AG04449 (cell line): Measurements from ENCODE around the gene KRT2.

Experiments used
- CTCF ChIA-PET: fragments of 350-600 bp; formaldehyde crosslinking; extraction: SDS; loops from one replicate; lab custom pipeline; 2021; ENCODE audit warnings: antibody characterized with exemption; lab: Yijun Ruan, JAX
- POLR2A ChIA-PET: fragments of 400-600, 350-600 bp; formaldehyde crosslinking; extraction: SDS; loops from one replicate; lab custom pipeline; 2020; ENCODE audit warnings: antibody characterized with exemption, inconsistent platforms; lab: Yijun Ruan, JAX
- DNase-seq: peaks from one replicate; pipeline ENCODE4 v3.0.0-alpha.2; 2010; ENCODE audit warnings: low read depth, low spot score
- H3K4me3 ChIP-seq: 2 replicates; pipeline ENCODE4 v1.5.1; 2011; ENCODE audit warnings: low read depth, mild to moderate bottlenecking, control low read depth, low read length
- TF ChIP-seq, protein P1 (sequence below): IDR thresholded peaks from one replicate; pipeline ENCODE4 v1.5.1; 2011; ENCODE audit warnings: mild to moderate bottlenecking, moderate library complexity, low read length, control low read depth, inconsistent platforms; ENCODE audit not compliant: insufficient read depth; ENCODE audit errors: missing control alignments

Gene KRT2

DNA sequence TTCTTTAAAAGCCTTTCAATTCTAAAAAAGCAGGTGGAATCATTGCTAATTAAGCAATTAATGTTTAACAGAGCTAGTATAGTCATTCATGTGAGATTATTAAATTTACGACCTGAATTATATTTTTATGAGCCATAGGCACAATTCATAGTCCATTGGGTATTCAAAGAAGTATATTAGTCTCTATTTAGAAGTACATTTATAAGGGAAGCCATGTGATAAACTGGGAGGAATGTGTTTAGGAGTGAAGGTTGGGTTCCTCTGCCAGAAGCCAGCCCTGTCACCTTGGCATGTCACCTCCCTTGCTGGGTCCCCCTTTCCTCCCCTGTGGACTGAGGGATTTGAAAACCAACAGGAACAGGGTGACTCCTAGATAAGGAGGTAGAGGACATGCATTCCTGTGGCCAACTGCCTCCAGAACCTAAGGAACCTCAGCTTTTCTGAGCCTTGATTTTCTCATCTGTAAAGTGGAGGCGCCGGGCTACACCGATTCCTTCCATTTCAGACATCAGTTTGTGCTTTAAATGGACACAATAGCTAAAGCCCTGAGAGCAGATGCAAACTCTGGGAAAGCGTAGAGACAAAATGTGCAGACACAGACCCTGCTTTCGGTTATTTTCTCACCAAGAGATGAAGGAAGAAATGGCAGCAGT is 5.4 kb upstream of the KRT2 start:
- POLR2A ChIA-PET, result no interaction called here
- TF ChIP-seq, protein P1, sequence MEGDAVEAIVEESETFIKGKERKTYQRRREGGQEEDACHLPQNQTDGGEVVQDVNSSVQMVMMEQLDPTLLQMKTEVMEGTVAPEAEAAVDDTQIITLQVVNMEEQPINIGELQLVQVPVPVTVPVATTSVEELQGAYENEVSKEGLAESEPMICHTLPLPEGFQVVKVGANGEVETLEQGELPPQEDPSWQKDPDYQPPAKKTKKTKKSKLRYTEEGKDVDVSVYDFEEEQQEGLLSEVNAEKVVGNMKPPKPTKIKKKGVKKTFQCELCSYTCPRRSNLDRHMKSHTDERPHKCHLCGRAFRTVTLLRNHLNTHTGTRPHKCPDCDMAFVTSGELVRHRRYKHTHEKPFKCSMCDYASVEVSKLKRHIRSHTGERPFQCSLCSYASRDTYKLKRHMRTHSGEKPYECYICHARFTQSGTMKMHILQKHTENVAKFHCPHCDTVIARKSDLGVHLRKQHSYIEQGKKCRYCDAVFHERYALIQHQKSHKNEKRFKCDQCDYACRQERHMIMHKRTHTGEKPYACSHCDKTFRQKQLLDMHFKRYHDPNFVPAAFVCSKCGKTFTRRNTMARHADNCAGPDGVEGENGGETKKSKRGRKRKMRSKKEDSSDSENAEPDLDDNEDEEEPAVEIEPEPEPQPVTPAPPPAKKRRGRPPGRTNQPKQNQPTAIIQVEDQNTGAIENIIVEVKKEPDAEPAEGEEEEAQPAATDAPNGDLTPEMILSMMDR, result no peak
- no peak overlapping the region for H3K4me3 ChIP-seq
- CTCF ChIA-PET, result no interaction called here
- no peak for DNase-seq

DNA sequence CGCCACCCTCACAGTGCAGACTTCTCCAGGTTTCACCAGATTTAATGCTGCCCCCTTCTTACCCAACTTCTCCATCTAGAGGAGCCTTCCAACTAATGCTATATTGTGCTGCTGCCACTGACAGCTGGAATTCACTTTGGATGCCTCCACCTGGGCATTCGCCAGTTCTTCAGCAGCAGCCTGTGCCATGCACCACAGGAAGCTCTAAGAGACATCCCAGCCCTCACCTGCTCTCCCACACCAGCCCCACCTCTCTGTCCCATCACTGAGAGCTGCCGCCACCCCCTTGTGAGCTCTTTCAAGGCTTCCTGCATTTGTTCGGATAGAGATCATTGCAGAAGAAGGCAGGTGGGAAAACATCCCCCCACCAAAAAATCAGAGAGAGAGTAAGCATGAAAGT is 4.6 kb upstream of the KRT2 start:
- CTCF ChIA-PET, result interaction anchor here (1.3 kb wide), 1 partner anchor 223 kb away, joined by 5 read pairs; no protein-coding TSS in a partner anchor
- no peak for DNase-seq
- H3K4me3 ChIP-seq, result no peak overlapping the region
- TF ChIP-seq, protein P1, result no peak
- POLR2A ChIA-PET, result no interaction called here

DNA sequence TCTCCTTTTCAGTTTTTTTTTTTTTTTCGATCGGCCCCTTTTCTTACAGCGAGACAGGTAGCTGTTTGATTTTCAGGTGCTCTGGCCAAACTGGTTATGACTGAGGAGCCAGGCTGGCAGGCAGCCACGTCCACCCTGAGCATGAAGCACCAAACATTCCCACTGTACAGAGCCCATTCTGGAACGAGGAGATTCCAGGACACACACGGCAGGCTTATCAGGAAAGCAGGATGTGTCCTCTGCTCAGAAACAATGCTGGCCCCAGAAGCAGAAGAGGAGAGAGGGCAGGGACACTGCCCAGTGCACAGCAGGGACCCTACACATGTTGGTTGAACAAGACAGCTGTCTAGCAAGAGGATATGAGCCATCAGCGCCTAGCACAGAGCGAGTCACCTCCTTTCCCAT is 3.7 kb upstream of the KRT2 start:
- ChIA-PET POLR2A (no interaction called here), CTCF (interaction anchor here (1.3 kb wide), 1 partner anchor 224 kb away, joined by 5 read pairs; no protein-coding TSS in a partner anchor)
- no peak for DNase-seq
- TF ChIP-seq, protein P1, result no peak
- no peak overlapping the region for H3K4me3 ChIP-seq

DNA sequence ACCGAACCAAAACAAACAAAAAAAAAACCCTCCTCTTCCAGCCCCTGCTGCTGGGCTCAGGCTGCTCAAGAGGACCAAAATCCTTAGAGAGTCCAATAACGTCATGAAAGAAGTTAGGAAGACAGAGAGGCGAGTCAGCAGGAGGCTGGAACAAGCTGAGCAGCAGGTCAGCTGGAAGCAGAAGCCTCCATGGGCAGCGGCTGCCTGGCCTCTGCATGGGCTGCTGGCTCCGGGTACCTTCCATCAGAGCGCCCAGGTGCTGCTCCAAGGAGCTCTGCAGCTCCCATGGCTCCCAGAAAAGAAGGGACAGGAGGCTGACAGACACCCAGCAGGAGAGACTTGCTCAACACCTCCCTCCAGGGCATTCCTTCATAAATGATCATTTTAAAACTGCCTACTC is 3.2 kb upstream of the KRT2 start:
- ChIA-PET POLR2A (no interaction called here), CTCF (interaction anchor here (1.3 kb wide), 1 partner anchor 225 kb away, joined by 5 read pairs; no protein-coding TSS in a partner anchor)
- no peak overlapping the region for H3K4me3 ChIP-seq
- DNase-seq, result no peak
- TF ChIP-seq, protein P1, result no peak

DNA sequence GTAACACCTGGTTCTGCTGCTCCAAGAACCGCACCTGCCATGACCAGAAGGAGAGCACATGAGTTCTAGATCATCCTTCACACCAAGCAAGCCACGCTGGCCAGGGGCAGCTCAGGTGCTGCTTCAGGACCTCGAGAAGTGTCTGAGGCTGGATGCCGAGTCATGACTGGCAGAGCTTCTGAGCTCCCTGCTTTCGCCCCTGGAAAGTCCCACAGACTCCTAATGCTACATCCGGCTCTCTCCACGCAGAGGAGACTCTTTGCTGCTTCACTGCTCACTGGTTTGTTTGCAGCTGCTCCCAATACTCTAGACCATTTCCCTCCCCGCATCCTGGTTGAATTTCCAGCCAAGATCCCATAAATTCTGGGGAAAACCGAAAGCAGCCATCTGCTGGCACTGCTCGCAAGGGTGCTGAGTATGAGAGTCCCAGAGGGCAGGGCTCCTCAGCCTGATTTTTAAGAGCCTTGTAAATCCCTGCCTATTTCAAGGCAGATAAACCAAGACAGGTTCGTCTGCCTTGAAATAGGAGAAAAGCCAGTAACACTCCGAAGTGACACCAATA is 1.4 kb downstream of the KRT2 start:
- TF ChIP-seq, protein P1, result no peak
- no peak for DNase-seq
- ChIA-PET CTCF (interaction anchor here (2.0 kb wide), 1 partner anchor 229 kb away, joined by 4 read pairs; no protein-coding TSS in a partner anchor), POLR2A (no interaction called here)
- H3K4me3 ChIP-seq, result no peak overlapping the region

DNA sequence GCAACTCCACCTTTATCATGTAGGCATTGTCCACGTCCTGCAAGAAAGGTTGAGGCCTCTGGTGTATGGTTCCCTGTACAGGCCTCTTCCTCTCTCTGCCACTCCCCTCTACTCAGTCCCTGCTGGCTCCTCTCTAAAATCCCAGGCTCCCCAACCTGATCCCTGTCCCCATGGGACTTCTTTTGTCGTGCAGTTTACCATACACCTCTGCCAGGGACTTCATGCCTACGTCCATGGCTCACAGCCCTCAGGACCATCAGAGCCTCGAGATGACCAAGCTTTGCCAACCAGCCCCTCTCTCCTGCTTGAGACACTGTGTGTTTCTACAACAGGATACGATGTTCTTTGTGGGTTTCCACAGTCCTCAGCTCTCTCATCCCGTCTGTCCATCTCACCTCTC is 2.9 kb downstream of the KRT2 start:
- H3K4me3 ChIP-seq, result no peak overlapping the region
- POLR2A ChIA-PET, result no interaction called here
- CTCF ChIA-PET, result no interaction called here
- no peak for DNase-seq
- TF ChIP-seq, protein P1, result no peak
